CD4-positive, CD25-positive, alpha-beta regulatory T cell (primary cell): Measurements from ENCODE around the gene GPR39. TPM values are rescaled to one million over a fixed set of nuclear protein-coding genes. Genes with fewer than 3 reads are reported as not detected.

ENCODE experiments used
- ATAC-seq, 2 donors: fragments of 150-1000 bp; cut with Tn5 transposase; one replicate each; pipeline ENCODE4 v1.10.0; 2021; ENCODE audit warnings: low read depth in 2 of 2, moderate number of reproducible peaks in 2 of 2, moderate library complexity in 1 of 2
- DNase-seq, 3 donors: peaks; one replicate each; pipeline versions ENCODE4 v3.0.0 to v3.0.0-alpha.2; 2012 to 2022; ENCODE audit warnings: mixed read lengths in 1 of 3
- H3K27ac ChIP-seq: one replicate; pipeline ENCODE4 v1.7.0; 2013; ENCODE audit warnings: mild to moderate bottlenecking, low read length; ENCODE audit not compliant: insufficient read depth, poor library complexity, severe bottlenecking
- H3K27me3 ChIP-seq: one replicate; pipeline ENCODE4 v1.7.0; 2013; ENCODE audit warnings: low read length; ENCODE audit not compliant: control insufficient read depth, insufficient read depth
- H3K36me3 ChIP-seq: one replicate; pipeline ENCODE4 v1.7.0; 2013; ENCODE audit warnings: mild to moderate bottlenecking, low read length, moderate library complexity; ENCODE audit not compliant: control insufficient read depth, insufficient read depth
- H3K4me1 ChIP-seq: 2 replicates; pipeline ENCODE4 v1.7.0; 2013; ENCODE audit warnings: mild to moderate bottlenecking, low read length; ENCODE audit not compliant: insufficient read depth, control insufficient read depth, poor library complexity, severe bottlenecking
- H3K4me3 ChIP-seq: one replicate; pipeline ENCODE4 v1.7.0; 2013; ENCODE audit warnings: low read depth, mild to moderate bottlenecking, low read length, moderate library complexity
- H3K9me3 ChIP-seq, 2 experiments: 1 replicate in 1 of 2; 2 replicates in 1 of 2; pipeline ENCODE4 v1.7.0; 2013; ENCODE audit warnings: low read length in 2 of 2, mild to moderate bottlenecking in 1 of 2, moderate library complexity in 1 of 2; ENCODE audit not compliant: control insufficient read depth in 2 of 2
- H3K27ac Mint-ChIP-seq, 3 donors: one replicate each; pipeline ENCODE4 v1.8.0; 2020 to 2022; ENCODE audit warnings: mild to moderate bottlenecking in 3 of 3, mixed read lengths in 3 of 3, moderate library complexity in 2 of 3
- H3K27me3 Mint-ChIP-seq: one replicate; pipeline ENCODE4 v1.8.0; 2022; ENCODE audit warnings: mild to moderate bottlenecking, mixed read lengths
- H3K36me3 Mint-ChIP-seq: one replicate; pipeline ENCODE4 v1.8.0; 2020; ENCODE audit warnings: mixed read lengths
- H3K4me1 Mint-ChIP-seq, 4 donors: one replicate each; pipeline ENCODE4 v1.8.0; 2020 to 2022; ENCODE audit warnings: mixed read lengths in 4 of 4, mild to moderate bottlenecking in 1 of 4
- H3K4me3 Mint-ChIP-seq, 4 donors: one replicate each; pipeline ENCODE4 v1.8.0; 2020 to 2022; ENCODE audit warnings: mild to moderate bottlenecking in 4 of 4, mixed read lengths in 4 of 4, moderate library complexity in 3 of 4
- H3K9me3 Mint-ChIP-seq, 7 donors: one replicate each; pipeline ENCODE4 v1.8.0; 2020 to 2022; ENCODE audit warnings: mixed read lengths in 7 of 7, mild to moderate bottlenecking in 3 of 7, moderate library complexity in 2 of 7
- polyA plus RNA-seq, 4 donors: library from polyadenylated mRNA; unstranded; fragments of 300-500 nt; fragmentation: Illumina TruSeq; gene quantifications; one replicate each; pipeline ENCODE4 v1.2.3, GENCODE V29; 2021
- total RNA-seq: library from RNA; stranded (reverse); gene quantifications from one replicate; pipeline ENCODE4 v1.2.3, GENCODE V29; 2022

GPR39 gene
- total and polyA plus RNA-seq, 5 donors from 2014 or later: not detected

- Histone ChIP-seq H3K9me3 (no peaks in the 10 kb centered on the region), H3K36me3 (no peaks in the 10 kb centered on the region), H3K27ac (no peak overlapping the region), H3K4me3 (no peak overlapping the region), H3K27me3 (no peaks in the 10 kb centered on the region), H3K4me1 (no peaks in the 10 kb centered on the region)
- H3K27ac Mint-ChIP-seq: no peak overlapping the region
- ATAC-seq: no peak
- no peak for DNase-seq
- no peak overlapping the region for H3K4me3 Mint-ChIP-seq
- no peaks in the 10 kb centered on the region for H3K36me3 Mint-ChIP-seq
- no peaks in the 10 kb centered on the region for H3K27me3 Mint-ChIP-seq
- no peaks in the 10 kb centered on the region for H3K4me1 Mint-ChIP-seq
- H3K9me3 Mint-ChIP-seq: peaks cover 0 to 10% (median 0%) of the 10 kb centered on the region in 7 donors
Observed at GRCh38 chr2:132573444-132574007, 156.9 kb downstream of the GPR39 start.

GRCh38 chr2:132577686-132578085, 161.1 kb downstream of the GPR39 start:
- ATAC-seq (no peak), DNase-seq (no peak)
- H3K36me3 Mint-ChIP-seq: no peaks in the 10 kb centered on the region
- Histone ChIP-seq H3K27ac (no peak overlapping the region), H3K36me3 (no peaks in the 10 kb centered on the region), H3K27me3 (no peaks in the 10 kb centered on the region), H3K9me3 (no peaks in the 10 kb centered on the region), H3K4me3 (no peak overlapping the region), H3K4me1 (no peaks in the 10 kb centered on the region)
- H3K27me3 Mint-ChIP-seq: no peaks in the 10 kb centered on the region
- H3K27ac Mint-ChIP-seq: no peak overlapping the region
- H3K4me3 Mint-ChIP-seq: no peak overlapping the region
- no peaks in the 10 kb centered on the region for H3K4me1 Mint-ChIP-seq
- peaks cover 0 to 4% (median 0%) of the 10 kb centered on the region in 7 donors for H3K9me3 Mint-ChIP-seq

- no peak for ATAC-seq
- no peaks in the 10 kb centered on the region for H3K36me3 Mint-ChIP-seq
- no peak overlapping the region for H3K4me3 ChIP-seq
- H3K4me1 Mint-ChIP-seq: no peaks in the 10 kb centered on the region
- no peaks in the 10 kb centered on the region for H3K27me3 Mint-ChIP-seq
- H3K4me3 Mint-ChIP-seq: no peak overlapping the region
- H3K27me3 ChIP-seq: no peaks in the 10 kb centered on the region
- H3K36me3 ChIP-seq: no peaks in the 10 kb centered on the region
- H3K4me1 ChIP-seq: no peaks in the 10 kb centered on the region
- H3K9me3 ChIP-seq: no peaks in the 10 kb centered on the region
- no peak for DNase-seq
- H3K27ac ChIP-seq: no peak overlapping the region
- peaks cover 0 to 4% (median 0%) of the 10 kb centered on the region in 7 donors for H3K9me3 Mint-ChIP-seq
- no peak overlapping the region for H3K27ac Mint-ChIP-seq
Observed at GRCh38 chr2:132581591-132581990, 165.0 kb downstream of the GPR39 start.

GRCh38 chr2:132581991-132582738, 165.6 kb downstream of the GPR39 start:
- no peaks in the 10 kb centered on the region for H3K27me3 Mint-ChIP-seq

GRCh38 chr2:132583666-132584360, 167.2 kb downstream of the GPR39 start:
- Histone ChIP-seq H3K27me3 (no peaks in the 10 kb centered on the region), H3K36me3 (no peaks in the 10 kb centered on the region), H3K4me1 (no peaks in the 10 kb centered on the region), H3K27ac (no peak overlapping the region), H3K4me3 (no peak overlapping the region), H3K9me3 (no peaks in the 10 kb centered on the region)
- no peaks in the 10 kb centered on the region for H3K4me1 Mint-ChIP-seq
- no peaks in the 10 kb centered on the region for H3K27me3 Mint-ChIP-seq
- DNase-seq (no peak), ATAC-seq (no peak)
- no peak overlapping the region for H3K27ac Mint-ChIP-seq
- peaks cover 0 to 4% (median 3%) of the 10 kb centered on the region in 7 donors for H3K9me3 Mint-ChIP-seq
- H3K36me3 Mint-ChIP-seq: no peaks in the 10 kb centered on the region
- H3K4me3 Mint-ChIP-seq: no peak overlapping the region

More at GRCh38 chr2:132581991-132582738, 165.6 kb downstream of the GPR39 start:
- H3K9me3 Mint-ChIP-seq: peaks cover 0 to 4% (median 3%) of the 10 kb centered on the region in 7 donors
- H3K27me3 ChIP-seq: no peaks in the 10 kb centered on the region
- no peaks in the 10 kb centered on the region for H3K4me1 ChIP-seq
- H3K4me3 ChIP-seq: no peak overlapping the region
- H3K4me3 Mint-ChIP-seq: no peak overlapping the region
- DNase-seq: no peak
- H3K36me3 ChIP-seq: no peaks in the 10 kb centered on the region
- H3K36me3 Mint-ChIP-seq: no peaks in the 10 kb centered on the region
- ATAC-seq: no peak
- no peak overlapping the region for H3K27ac ChIP-seq
- H3K27ac Mint-ChIP-seq: no peak overlapping the region
- no peaks in the 10 kb centered on the region for H3K4me1 Mint-ChIP-seq
- H3K9me3 ChIP-seq: no peaks in the 10 kb centered on the region

GRCh38 chr2:132584976-132585817, 168.6 kb downstream of the GPR39 start:
- Mint-ChIP-seq H3K27me3 (no peaks in the 10 kb centered on the region), H3K36me3 (no peaks in the 10 kb centered on the region), H3K9me3 (peaks cover 0 to 4% (median 1%) of the 10 kb centered on the region in 7 donors), H3K4me3 (no peak overlapping the region), H3K27ac (no peak overlapping the region), H3K4me1 (no peaks in the 10 kb centered on the region)
- Histone ChIP-seq H3K36me3 (no peaks in the 10 kb centered on the region), H3K4me3 (no peak overlapping the region), H3K27me3 (no peaks in the 10 kb centered on the region), H3K9me3 (no peaks in the 10 kb centered on the region), H3K4me1 (no peaks in the 10 kb centered on the region), H3K27ac (no peak overlapping the region)
- ATAC-seq: no peak
- DNase-seq: no peak

GRCh38 chr2:132586101-132586511, 169.5 kb downstream of the GPR39 start:
- Histone ChIP-seq H3K27ac (no peak overlapping the region), H3K36me3 (no peaks in the 10 kb centered on the region), H3K9me3 (no peaks in the 10 kb centered on the region), H3K4me3 (no peak overlapping the region), H3K4me1 (no peaks in the 10 kb centered on the region), H3K27me3 (no peaks in the 10 kb centered on the region)
- Mint-ChIP-seq H3K4me3 (no peak overlapping the region), H3K27me3 (no peaks in the 10 kb centered on the region), H3K36me3 (no peaks in the 10 kb centered on the region), H3K4me1 (no peaks in the 10 kb centered on the region), H3K9me3 (peaks cover 0 to 4% (median 1%) of the 10 kb centered on the region in 7 donors), H3K27ac (no peak overlapping the region)
- DNase-seq: no peak
- no peak for ATAC-seq
